22Rv1 (cell line): ENCODE results near the gene PDE4B.

Experiments used
- H3K27ac ChIP-seq: fragments of 450-650 bp; 2 replicates; pipeline ENCODE4 v1.5.1; 2017
- ZFX ChIP-seq: fragments of 450-650 bp; IDR thresholded peaks from 2 replicates; pipeline ENCODE4 v1.6.1; 2017; ENCODE audit warnings: antibody characterized with exemption, borderline replicate concordance
- TF ChIP-seq, protein P1 (sequence below): fragments of 450-650 bp; IDR thresholded peaks from 2 replicates; pipeline ENCODE4 v1.5.1; 2017; ENCODE audit warnings: mild to moderate bottlenecking

PDE4B gene

GRCh38 chr1:65992165-65992821 is 199.6 kb downstream of the PDE4B start:
- TF ChIP-seq, protein P1, sequence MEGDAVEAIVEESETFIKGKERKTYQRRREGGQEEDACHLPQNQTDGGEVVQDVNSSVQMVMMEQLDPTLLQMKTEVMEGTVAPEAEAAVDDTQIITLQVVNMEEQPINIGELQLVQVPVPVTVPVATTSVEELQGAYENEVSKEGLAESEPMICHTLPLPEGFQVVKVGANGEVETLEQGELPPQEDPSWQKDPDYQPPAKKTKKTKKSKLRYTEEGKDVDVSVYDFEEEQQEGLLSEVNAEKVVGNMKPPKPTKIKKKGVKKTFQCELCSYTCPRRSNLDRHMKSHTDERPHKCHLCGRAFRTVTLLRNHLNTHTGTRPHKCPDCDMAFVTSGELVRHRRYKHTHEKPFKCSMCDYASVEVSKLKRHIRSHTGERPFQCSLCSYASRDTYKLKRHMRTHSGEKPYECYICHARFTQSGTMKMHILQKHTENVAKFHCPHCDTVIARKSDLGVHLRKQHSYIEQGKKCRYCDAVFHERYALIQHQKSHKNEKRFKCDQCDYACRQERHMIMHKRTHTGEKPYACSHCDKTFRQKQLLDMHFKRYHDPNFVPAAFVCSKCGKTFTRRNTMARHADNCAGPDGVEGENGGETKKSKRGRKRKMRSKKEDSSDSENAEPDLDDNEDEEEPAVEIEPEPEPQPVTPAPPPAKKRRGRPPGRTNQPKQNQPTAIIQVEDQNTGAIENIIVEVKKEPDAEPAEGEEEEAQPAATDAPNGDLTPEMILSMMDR, result no peak

DNA sequence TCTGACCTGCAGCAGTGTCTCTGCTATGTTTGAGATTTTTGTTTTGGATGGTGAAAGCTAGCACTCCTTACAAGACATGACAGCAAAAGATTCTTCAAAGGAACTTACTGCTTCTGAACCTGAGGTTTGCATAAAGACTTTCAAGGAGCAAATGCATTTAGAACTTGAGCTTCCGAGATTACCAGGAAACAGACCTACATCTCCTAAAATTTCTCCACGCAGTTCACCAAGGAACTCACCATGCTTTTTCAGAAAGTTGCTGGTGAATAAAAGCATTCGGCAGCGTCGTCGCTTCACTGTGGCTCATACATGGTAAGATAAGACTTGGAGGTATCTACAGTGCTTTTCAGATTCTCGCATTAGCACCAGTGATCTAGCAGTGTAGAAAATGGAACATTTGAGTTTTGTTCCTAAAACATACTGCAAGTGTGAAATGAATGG is 200.2 kb downstream of the PDE4B start:
- H3K27ac ChIP-seq, result no peak overlapping the region
- no peak for TF ChIP-seq ZFX

More at GRCh38 chr1:65992165-65992821, 199.6 kb downstream of the PDE4B start:
- no peak overlapping the region for H3K27ac ChIP-seq

- TF ChIP-seq, protein P1, result no peak
- TF ChIP-seq ZFX, result no peak
- no peak overlapping the region for H3K27ac ChIP-seq
Measured at GRCh38 chr1:65994223-65994622, 201.5 kb downstream of the PDE4B start.

GRCh38 chr1:65995336-65995735 is 202.6 kb downstream of the PDE4B start:
- H3K27ac ChIP-seq, result no peak overlapping the region

GRCh38 chr1:65995928-65996327 is 203.2 kb downstream of the PDE4B start:
- no peak overlapping the region for H3K27ac ChIP-seq
- TF ChIP-seq, protein P1, result no peak
- TF ChIP-seq ZFX, result no peak

More at GRCh38 chr1:65995336-65995735, 202.6 kb downstream of the PDE4B start:
- TF ChIP-seq ZFX, result no peak
- TF ChIP-seq, protein P1, result no peak

GRCh38 chr1:65997693-65998092 is 205.0 kb downstream of the PDE4B start:
- no peak overlapping the region for H3K27ac ChIP-seq

GRCh38 chr1:65998763-65999583 is 206.3 kb downstream of the PDE4B start:
- no peak for TF ChIP-seq ZFX
- H3K27ac ChIP-seq, result no peak overlapping the region

More at GRCh38 chr1:65997693-65998092, 205.0 kb downstream of the PDE4B start:
- TF ChIP-seq ZFX, result no peak

DNA sequence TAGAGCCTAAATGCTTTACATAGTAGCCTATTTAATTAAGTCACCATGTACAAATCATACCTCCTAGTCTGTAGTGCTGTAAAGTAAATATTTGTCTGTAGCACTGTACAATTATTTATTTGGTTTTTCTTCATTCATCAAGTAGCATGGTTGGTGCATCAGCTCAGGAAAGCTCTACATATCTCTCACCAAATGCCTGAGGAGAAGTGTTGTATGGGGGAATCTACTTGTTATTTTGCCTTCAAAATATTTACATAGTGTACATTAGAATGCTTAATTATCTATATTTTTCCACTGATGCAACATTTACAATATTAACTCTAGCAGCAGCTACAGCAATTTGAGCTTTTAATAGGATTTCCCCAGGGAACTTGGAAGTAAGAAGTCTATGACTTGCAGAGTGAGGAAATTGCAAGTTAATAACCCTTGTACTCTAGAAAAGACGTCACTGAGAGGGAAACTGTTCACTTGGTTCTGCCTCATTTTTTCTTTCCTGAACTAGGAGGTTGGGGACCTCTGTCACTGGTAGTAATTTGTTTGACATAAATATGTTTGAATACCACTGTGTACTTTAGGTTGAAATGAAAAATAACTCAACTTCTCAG is 207.4 kb downstream of the PDE4B start:
- TF ChIP-seq ZFX, result no peak
- TF ChIP-seq, protein P1, result no peak
- no peak overlapping the region for H3K27ac ChIP-seq
